IPS-18a (cell line): Measurements from ENCODE around the gene NR3C1.

Experiments used
- H3K27ac ChIP-seq: one replicate; pipeline ENCODE4 v1.5.1; 2013; ENCODE audit warnings: low read length
- H3K27me3 ChIP-seq: one replicate; pipeline ENCODE4 v1.6.1; 2013; ENCODE audit warnings: mild to moderate bottlenecking, low read length; ENCODE audit not compliant: control insufficient read depth, insufficient read depth
- H3K36me3 ChIP-seq: one replicate; pipeline ENCODE4 v1.6.1; 2013; ENCODE audit warnings: low read depth, low read length; ENCODE audit not compliant: control insufficient read depth
- H3K4me1 ChIP-seq: one replicate; pipeline ENCODE4 v1.6.1; 2013; ENCODE audit warnings: low read depth, low read length; ENCODE audit not compliant: control insufficient read depth
- H3K4me3 ChIP-seq: one replicate; pipeline ENCODE4 v1.5.1; 2013; ENCODE audit warnings: low read length
- H3K9ac ChIP-seq: one replicate; pipeline ENCODE4 v1.6.1; 2013; ENCODE audit warnings: mild to moderate bottlenecking, low read length, moderate library complexity
- H3K9me3 ChIP-seq: one replicate; pipeline ENCODE4 v1.6.1; 2013; ENCODE audit warnings: low read depth, low read length; ENCODE audit not compliant: control insufficient read depth

NR3C1 gene

DNA sequence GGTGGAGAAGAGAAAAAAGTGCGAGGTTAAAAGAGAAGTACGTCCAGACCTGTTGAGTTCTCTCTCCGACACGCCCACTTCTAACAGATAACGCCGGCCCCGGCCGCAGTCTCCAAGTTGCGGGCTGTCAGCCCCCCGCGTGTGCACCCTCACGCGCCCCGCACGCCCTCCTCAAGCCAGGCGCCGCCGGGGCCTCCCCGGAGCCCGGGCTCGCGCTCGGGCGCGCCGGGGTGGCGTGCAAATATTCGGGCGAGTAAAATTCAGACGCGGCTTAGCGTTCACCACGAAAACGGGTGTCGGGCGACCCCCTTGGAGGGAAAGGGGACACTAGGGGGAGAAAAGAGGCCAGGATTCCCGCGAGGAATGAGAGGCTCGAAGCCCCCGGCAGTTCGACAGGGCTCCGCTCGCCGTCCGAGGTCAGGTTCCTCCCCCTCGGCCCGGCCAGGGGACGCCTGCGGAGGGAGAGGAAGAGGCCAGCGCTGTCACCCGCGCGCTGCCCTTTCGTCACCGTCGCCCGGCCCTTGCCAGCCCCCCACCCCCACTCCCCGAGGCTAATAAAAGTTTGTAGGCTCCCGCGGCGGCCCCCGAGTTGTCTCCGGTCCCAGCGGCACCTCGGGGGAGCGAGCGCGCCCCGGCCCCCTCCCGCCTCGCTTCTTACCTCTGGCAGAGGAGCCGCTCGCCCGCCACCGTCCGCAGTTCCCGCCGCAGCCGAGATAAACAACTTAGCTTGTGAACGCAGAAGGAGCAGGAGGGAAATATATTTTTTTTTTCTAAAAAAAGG is 743 bp downstream of the NR3C1 start:
- H3K27ac ChIP-seq: no peak overlapping the region
- peaks cover 51% of the 10 kb centered on the region for H3K27me3 ChIP-seq
- H3K9ac ChIP-seq: no peak overlapping the region
- H3K36me3 ChIP-seq: no peaks in the 10 kb centered on the region
- H3K9me3 ChIP-seq: no peaks in the 10 kb centered on the region
- H3K4me3 ChIP-seq: peak overlapping the region; percentile 56
- peaks cover 30% of the 10 kb centered on the region for H3K4me1 ChIP-seq

DNA sequence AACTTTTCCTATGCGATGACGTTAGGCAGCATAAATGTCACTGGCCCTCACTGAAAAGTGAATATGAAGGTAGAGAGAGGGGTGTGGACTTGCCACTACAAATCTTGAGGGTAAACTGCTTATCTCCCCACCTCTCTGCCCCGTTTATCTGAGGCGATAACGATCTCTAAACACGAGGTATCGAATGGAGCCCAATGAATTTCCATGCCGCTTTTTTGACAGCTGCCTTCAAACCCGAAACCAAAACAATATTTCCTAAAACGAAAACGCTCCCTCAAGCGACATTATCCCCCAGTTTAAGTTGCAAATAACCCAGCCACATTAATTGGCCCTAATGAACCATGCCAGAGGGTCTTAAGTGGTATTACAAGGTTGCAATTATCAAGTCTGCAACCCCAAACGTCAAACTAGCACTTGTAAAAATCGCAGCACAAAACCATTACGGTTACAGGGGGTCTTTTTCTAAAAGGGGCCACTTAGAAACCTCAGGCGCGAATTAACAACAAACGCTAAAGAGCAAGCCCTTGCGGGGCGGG is 1.4 kb downstream of the NR3C1 start:
- Histone ChIP-seq H3K27ac (no peak overlapping the region), H3K9ac (no peak overlapping the region), H3K9me3 (no peaks in the 10 kb centered on the region), H3K4me3 (peak overlapping the region; percentile 56), H3K27me3 (peaks cover 44% of the 10 kb centered on the region), H3K36me3 (no peaks in the 10 kb centered on the region), H3K4me1 (peaks cover 37% of the 10 kb centered on the region)

DNA sequence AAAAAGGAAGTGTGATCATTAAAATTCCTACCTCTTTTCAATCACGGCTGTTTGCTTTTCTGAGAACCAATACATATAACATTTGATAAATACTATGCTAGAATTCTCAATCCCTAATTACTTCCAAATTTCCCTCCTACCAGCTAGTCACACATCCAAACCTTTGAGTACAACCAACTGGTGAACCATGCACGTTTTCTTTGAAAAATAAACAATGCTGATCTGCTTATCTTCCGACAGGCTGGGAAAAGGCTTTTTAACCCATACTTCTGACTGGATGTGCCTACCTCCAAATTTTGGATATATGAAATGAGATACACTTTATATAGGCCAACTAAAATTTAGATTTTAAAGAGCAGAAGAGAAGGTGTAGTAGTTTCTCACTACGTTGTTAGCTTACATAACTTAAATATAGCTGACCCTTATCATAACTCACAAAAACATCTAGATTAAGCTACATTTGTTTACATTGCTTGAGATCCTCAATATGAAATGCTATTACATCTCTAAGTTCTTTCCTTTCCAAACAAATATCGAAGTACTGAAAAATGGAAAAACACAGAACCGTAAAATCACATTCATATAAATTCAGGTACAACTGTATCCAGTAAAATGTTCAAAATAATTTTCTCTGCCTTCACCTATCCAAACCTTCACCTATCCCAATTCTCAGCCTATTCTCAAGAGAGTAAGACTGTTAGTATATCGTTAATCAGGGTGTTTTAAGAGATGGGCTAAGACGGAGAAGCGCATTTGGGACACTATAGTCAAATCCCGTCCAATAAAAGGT is 2.1 kb downstream of the NR3C1 start:
- Histone ChIP-seq H3K27me3 (peaks cover 42% of the 10 kb centered on the region), H3K4me1 (peaks cover 43% of the 10 kb centered on the region), H3K36me3 (no peaks in the 10 kb centered on the region), H3K9me3 (no peaks in the 10 kb centered on the region), H3K27ac (no peak overlapping the region), H3K4me3 (peak overlapping the region; percentile 56), H3K9ac (no peak overlapping the region)

DNA sequence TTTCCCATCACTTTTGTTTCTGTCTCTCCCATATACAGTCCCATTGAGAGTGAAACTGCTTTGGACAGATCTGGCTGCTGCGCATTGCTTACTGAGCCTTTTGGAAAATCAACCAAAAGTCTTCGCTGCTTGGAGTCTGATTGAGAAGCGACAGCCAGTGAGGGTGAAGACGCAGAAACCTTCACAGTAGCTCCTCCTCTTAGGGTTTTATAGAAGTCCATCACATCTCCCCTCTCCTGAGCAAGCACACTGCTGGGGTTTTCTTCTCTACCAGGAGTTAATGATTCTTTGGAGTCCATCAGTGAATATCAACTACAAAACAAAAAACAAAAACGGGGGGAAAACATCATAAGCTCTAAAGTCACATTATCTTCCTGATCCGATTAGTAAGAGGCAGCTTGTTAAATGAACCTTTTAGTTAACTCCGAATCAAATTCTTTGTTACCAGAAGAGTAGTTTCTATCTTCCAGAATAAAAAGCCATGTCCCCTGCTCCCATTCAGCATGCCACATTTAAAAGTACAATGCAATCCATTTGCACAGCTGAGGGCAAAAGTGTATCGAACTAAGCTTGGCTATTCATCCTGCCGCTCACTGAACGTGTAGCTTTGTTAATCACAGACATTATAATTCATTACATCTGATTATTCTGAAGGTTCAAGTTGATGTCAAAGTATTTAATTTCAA is 2.8 kb downstream of the NR3C1 start:
- Histone ChIP-seq H3K27me3 (peaks cover 42% of the 10 kb centered on the region), H3K9me3 (no peaks in the 10 kb centered on the region), H3K4me1 (peaks cover 50% of the 10 kb centered on the region), H3K9ac (no peak overlapping the region), H3K36me3 (no peaks in the 10 kb centered on the region), H3K27ac (no peak overlapping the region), H3K4me3 (no peak overlapping the region)

DNA sequence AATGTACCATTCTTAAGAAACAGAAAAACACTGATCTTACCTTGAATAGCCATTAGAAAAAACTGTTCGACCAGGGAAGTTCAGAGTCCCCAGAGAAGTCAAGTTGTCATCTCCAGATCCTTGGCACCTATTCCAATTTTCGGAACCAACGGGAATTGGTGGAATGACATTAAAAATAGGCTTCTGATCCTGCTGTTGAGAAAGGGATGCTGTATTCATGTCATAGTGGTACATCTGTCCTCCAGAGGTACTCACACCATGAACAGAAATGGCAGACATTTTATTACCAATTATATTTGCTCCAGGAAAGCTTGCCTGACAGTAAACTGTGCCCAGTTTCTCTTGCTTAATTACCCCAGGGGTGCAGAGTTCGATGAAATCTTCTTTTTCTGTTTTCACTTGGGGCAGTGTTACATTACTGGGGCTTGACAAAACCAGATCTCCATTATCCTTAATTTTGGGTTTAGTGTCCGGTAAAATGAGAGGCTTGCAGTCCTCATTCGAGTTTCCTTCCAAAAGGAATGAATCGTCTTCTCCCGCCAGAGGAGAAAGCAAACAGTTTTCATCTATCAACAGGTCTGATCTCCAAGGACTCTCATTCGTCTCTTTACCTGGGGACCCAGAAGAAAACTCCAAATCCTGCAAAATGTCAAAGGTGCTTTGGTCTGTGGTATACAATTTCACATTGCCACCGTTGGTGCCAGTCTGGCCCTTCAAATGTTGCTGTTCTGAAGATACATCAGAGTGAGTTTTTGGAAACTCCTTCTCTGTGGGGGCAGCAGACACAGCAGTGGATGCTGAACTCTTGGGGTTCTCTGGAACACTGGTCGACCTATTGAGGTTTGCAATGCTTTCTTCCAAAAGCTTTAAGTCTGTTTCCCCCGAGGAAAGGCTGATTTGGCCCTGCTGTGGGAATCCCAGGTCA is 3.6 kb downstream of the NR3C1 start:
- Histone ChIP-seq H3K27me3 (peaks cover 42% of the 10 kb centered on the region), H3K27ac (no peak overlapping the region), H3K4me3 (peak overlapping the region; percentile 37), H3K36me3 (no peaks in the 10 kb centered on the region), H3K9me3 (no peaks in the 10 kb centered on the region), H3K4me1 (peaks cover 58% of the 10 kb centered on the region), H3K9ac (no peak overlapping the region)

DNA sequence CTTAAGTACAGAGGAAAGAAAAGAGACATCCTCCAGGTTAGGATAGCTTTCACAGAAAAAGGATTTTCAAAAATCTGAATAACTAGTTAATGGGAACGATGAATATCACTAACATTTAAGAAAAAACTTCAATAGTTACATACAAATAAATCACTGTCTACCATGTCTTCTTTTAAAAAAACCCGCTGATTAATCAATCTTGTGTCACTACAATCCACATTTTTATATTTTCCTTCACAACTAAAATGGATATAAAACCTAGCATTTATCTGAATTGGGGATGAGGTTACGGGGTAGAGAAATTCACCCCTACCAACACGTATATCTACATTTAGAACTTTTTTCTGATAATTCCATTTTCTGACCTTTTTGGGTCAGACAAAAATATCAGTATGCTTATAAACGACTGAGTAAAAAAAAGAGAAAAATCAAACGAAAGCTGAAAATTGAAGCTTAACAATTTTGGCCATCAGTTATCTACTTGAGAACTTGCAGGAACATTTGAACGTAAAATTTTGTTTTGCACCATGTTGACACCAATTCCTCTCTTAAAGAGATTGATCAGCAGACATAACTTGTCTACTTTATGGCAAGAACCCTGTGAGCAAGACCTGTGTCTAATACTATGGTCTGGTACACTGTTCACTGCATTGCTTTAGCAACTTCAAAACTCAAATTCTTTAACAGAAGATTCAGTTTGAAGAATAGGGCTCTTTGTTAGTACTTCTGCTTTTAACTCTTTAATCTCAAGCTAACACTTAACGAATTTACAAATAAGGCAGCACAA is 4.8 kb downstream of the NR3C1 start:
- Histone ChIP-seq H3K4me1 (peaks cover 62% of the 10 kb centered on the region), H3K9ac (no peak overlapping the region), H3K27me3 (peaks cover 42% of the 10 kb centered on the region), H3K27ac (peak overlapping the region; percentile 52), H3K4me3 (peak overlapping the region; percentile 37), H3K36me3 (no peaks in the 10 kb centered on the region), H3K9me3 (no peaks in the 10 kb centered on the region)

DNA sequence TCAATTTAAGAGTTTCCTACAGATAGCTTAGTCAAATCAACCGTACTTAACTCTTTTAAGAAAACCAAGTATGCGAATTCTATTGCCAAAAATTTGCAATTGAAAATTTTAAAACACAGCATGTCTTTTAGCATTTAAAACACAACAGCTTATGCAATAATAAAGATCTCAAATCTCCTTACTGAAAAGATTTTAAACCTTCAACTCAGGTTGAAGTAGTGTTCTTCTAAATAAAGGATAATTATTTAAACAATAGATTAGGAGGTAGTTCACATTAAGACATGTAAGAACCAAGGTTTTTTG is 5.5 kb downstream of the NR3C1 start:
- Histone ChIP-seq H3K27me3 (peaks cover 42% of the 10 kb centered on the region), H3K4me3 (peak overlapping the region; percentile 37), H3K27ac (no peak overlapping the region), H3K4me1 (peaks cover 62% of the 10 kb centered on the region), H3K36me3 (no peaks in the 10 kb centered on the region), H3K9ac (no peak overlapping the region), H3K9me3 (no peaks in the 10 kb centered on the region)

DNA sequence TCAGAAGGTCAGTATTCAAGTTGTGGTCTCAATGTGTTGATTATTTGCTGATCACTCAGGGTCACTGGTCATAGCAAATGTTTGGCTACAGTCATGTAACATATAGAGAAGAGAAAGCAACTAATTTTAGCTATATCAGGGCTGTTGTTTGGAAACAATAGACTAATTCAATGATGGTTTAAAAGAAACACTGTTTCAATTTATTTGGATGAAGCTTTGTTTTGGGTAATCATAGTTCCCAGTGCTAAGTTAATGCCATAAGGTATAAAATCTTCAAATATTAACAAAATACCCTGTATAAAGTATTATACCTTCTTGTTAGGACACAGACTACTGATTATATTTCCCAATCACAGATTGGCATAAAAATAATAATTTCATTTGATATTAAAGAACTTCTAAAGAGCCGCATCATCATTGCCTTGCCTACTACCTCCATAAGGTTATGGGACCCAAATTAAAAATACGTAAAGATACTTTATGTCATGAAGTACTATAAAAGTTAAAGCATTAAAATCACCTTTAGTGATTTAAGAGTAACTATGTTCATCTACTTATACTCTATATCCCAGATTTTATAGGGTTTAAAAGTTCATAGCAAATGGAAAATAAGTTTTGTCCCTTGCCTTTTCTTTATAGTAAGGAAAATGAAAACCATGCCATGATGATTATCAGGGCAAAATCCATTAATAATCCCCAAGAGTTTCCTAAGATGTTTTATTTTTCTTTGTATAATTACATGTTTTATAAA is 6.0 kb downstream of the NR3C1 start:
- H3K4me1 ChIP-seq: peaks cover 62% of the 10 kb centered on the region
- H3K27ac ChIP-seq: no peak overlapping the region
- H3K36me3 ChIP-seq: no peaks in the 10 kb centered on the region
- peaks cover 37% of the 10 kb centered on the region for H3K27me3 ChIP-seq
- no peaks in the 10 kb centered on the region for H3K9me3 ChIP-seq
- no peak overlapping the region for H3K9ac ChIP-seq
- H3K4me3 ChIP-seq: peak overlapping the region; percentile 37

DNA sequence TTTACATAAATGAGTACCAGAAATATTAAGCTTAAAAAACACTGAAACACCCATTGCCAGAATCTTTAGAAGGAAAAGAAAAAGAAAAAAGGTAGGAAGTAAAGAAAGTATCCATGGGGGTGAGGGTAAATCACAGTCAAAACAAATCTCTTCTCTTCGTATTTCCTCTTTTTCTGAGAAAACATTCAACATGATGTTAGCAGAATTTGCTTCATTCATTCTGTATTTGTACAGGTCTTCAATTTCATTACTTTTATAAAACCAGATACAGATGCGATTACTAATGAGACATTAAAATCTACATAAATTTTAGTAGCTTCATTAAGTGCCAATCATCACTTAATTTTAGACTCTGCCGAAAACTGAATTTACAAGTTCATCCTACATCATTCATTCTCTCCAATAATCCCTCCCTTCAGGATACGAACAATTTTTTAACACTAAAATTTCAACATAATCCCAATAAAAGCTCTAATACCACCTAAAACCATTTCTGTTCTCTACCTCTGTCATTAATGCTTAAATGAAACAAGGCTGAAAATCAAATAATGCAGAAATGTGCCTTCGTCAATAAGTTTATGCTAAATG is 7.0 kb downstream of the NR3C1 start:
- Histone ChIP-seq H3K4me1 (peaks cover 58% of the 10 kb centered on the region), H3K9me3 (no peaks in the 10 kb centered on the region), H3K36me3 (no peaks in the 10 kb centered on the region), H3K9ac (no peak overlapping the region), H3K4me3 (no peak overlapping the region), H3K27ac (no peak overlapping the region), H3K27me3 (peaks cover 27% of the 10 kb centered on the region)
